ENCODE data around the gene MX2. TPM values are rescaled to one million over a fixed set of nuclear protein-coding genes. Genes with fewer than 3 reads are reported as not detected.
A peak's percentile ranks its signal among the peaks of the same experiment; 100 is the strongest.

MX2 gene
- total and polyA plus RNA-seq, 2 of the 4 experiments (the other 2 are of a cell fraction), result 0.53 to 0.54 TPM

- Histone ChIP-seq H2AK9ac (replicated peaks; ENCODE audit: low read depth, low read length, poor library complexity) (peak overlapping the region; percentile 50), H3K56ac (ENCODE audit: extremely low read depth, insufficient read depth, low read length) (no peak overlapping the region), H3K4me2 (ENCODE audit: low read depth, low read length) (no peak overlapping the region; the same call in 1 of the 2 replicates), H3K79me1 (ENCODE audit: low read depth in 1 of 2, low read length in 2 of 2) (no peaks in the 10 kb centered on the region), H3K9me1 (ENCODE audit: insufficient read depth, low read length) (no peaks in the 10 kb centered on the region; the same call in 1 of the 2 replicates), H2BK15ac (ENCODE audit: low read depth, low read length) (no peak overlapping the region), H4K5ac (ENCODE audit: low read depth, low read length) (no peak overlapping the region), H4K20me1 (ENCODE audit: insufficient read depth, low read length) (no peaks in the 10 kb centered on the region), H3K4me1 (ENCODE audit: control insufficient read depth, insufficient read depth, low read length) (peaks cover 4% of the 10 kb centered on the region; the same call in 1 of the 2 replicates), H3K9ac (ENCODE audit: low read depth, low read length) (no peak overlapping the region), H2AFZ (replicated peaks; ENCODE audit: low read length, poor library complexity) (peak overlapping the region; percentile 58), H2AK5ac (ENCODE audit: low read depth, low read length) (peak overlapping the region; percentile 15; the same call in 1 of the 2 replicates), H2BK5ac (ENCODE audit: low read depth, low read length, poor library complexity, severe bottlenecking) (no peak overlapping the region), H3K9me3 (ENCODE audit: control insufficient read depth, insufficient read depth, low read length) (no peaks in the 10 kb centered on the region), H4K91ac (ENCODE audit: insufficient read depth, low read depth, low read length) (no peak overlapping the region; the same call in 1 of the 2 replicates), H3K4me3 (ENCODE audit: insufficient read depth, low read depth, low read length) (no peak overlapping the region), H3K4ac (ENCODE audit: low read depth, low read length) (no peak overlapping the region), H4K8ac (ENCODE audit: low read depth in 2 of 2, low read length in 2 of 2) (no peak overlapping the region; a peak in 1 of 4 replicates), H3K36me3 (ENCODE audit: control insufficient read depth, insufficient read depth, low read length) (no peaks in the 10 kb centered on the region), H3K27me3 (ENCODE audit: control insufficient read depth, insufficient read depth, low read length) (peaks cover 4% of the 10 kb centered on the region), H3K23ac (ENCODE audit: low read depth, low read length) (no peak overlapping the region), H3K14ac (replicated peaks; ENCODE audit: low read depth, low read length) (no peak overlapping the region), H2BK120ac (ENCODE audit: low read depth, low read length) (no peak overlapping the region), H2BK20ac (ENCODE audit: low read depth, low read length) (no peak overlapping the region), H3K27ac (ENCODE audit: insufficient read depth, low read length) (no peak overlapping the region), H3K18ac (ENCODE audit: low read depth, low read length) (no peak overlapping the region)
- ChIA-PET CTCF (interaction anchor here (1.5 kb wide), 1 partner anchor 78 kb away, joined by 4 read pairs; no protein-coding TSS in a partner anchor), POLR2A (ENCODE audit: unreplicated experiment) (no interaction called here)
- DNase-seq (no peak), ATAC-seq (ENCODE audit: low read depth) (no peak)
- WGBS, 2 experiments (ENCODE audit: extremely low coverage in 2 of 2, insufficient read length in 1 of 2), result 93% methylated on average over 9 of the region's 16 CpGs; no CpG with 5 or more reads in 1 of the 2 experiments
- in situ Hi-C loops (cut with MboI; ENCODE audit: low sequenced_read_pairs) (no loop called here), dilution Hi-C loops (cut with HindIII; ENCODE audit: low sequenced_read_pairs, unreplicated experiment) (no loop called here), intact Hi-C loops (cut with micrococcal nuclease) (loop anchor here (5.0 kb wide), 1 partner anchor 61 kb away; no protein-coding TSS in a partner anchor)
- TF ChIP-seq RFX5 (IDR thresholded peaks at IDR 0.05; ENCODE audit: low read depth, low read length), result no peak
- BruUV-seq (replicated peaks), result no TSS peak
These were observed 608 bp upstream of the MX2 start for GRCh38 chr21:41361053-41361785.
